Measurements from ENCODE around the gene GALT. TPM values are rescaled to one million over a fixed set of nuclear protein-coding genes. Genes with fewer than 3 reads are reported as not detected.
A peak's percentile ranks its signal among the peaks of the same experiment; 100 is the strongest.

GALT gene
- total and polyA plus RNA-seq, 7 experiments from 2014 or later: 57.6 to 217 (median 158) TPM

GRCh38 chr9:34663303-34663605 is 16.8 kb downstream of the GALT start:
- Histone ChIP-seq H3K4me1 (ENCODE audit: control insufficient read depth in 2 of 2, insufficient read depth in 2 of 2, low read length in 2 of 2) (peaks cover 33 to 40% of the 10 kb centered on the region in 2 donors), H3K4me3 (ENCODE audit: low read length) (no peak overlapping the region), H3K36me3 (ENCODE audit: control insufficient read depth in 2 of 3, insufficient read depth in 3 of 3, low read length in 3 of 3) (peaks cover 0 to 15% (median 0%) of the 10 kb centered on the region in 3 experiments), H3K27me3 (ENCODE audit: control insufficient read depth in 2 of 2, insufficient read depth in 2 of 2, low read length in 2 of 2) (no peaks in the 10 kb centered on the region), H3K9me3 (ENCODE audit: control insufficient read depth in 2 of 3, low read length in 3 of 3) (no peaks in the 10 kb centered on the region), H3K27ac (ENCODE audit: low read depth, low read length) (peak overlapping the region; percentile 74)
- peaks cover 0 to 31% (median 12%) of the 10 kb centered on the region in 5 donors for H3K36me3 Mint-ChIP-seq
- ATAC-seq (no peak), DNase-seq (peak in 6 of 9 donors; percentile 30 to 52 (median 43))
- intact Hi-C loops (cut with micrococcal nuclease): loop anchor here (5.0 to 10.0 kb wide), 6 partner anchors 412 to 1498 kb away; partner anchors contain the start of genes HINT2 (in 2 of the 2), SPAG8 (in 2 of the 2), B4GALT1 (in 1 of the 2) and CREB3 (in 1 of the 2)
- ChIA-PET CTCF (interaction anchor here (0.7 to 6.0 kb wide), 5 partner anchors 15 to 51 kb away, joined by 3 to 50 read pairs (median 6); partner anchors contain the start of genes GALT, RPP25L and SIGMAR1), POLR2A (interaction anchor here (0.9 to 6.8 kb wide), 6 partner anchors 15 to 51 kb away, joined by 3 to 79 read pairs (median 4); partner anchors contain the start of genes GALT, RPP25L and SIGMAR1)
- peak overlapping the region; percentile 43 to 97 (median 86) for H3K4me3 Mint-ChIP-seq
- H3K9me3 Mint-ChIP-seq: peaks cover 0 to 6% (median 0%) of the 10 kb centered on the region in 11 donors
- peaks cover 37 to 61% (median 50%) of the 10 kb centered on the region in 7 donors for H3K4me1 Mint-ChIP-seq
- H3K27ac Mint-ChIP-seq: peak overlapping the region; percentile 86 to 98 (median 97)
- no peaks in the 10 kb centered on the region for H3K27me3 Mint-ChIP-seq

GRCh38 chr9:34664281-34665066 is 18.0 kb downstream of the GALT start:
- H3K27ac Mint-ChIP-seq: peak overlapping the region; percentile 86 to 98 (median 97)
- peaks cover 0 to 42% (median 19%) of the 10 kb centered on the region in 5 donors for H3K36me3 Mint-ChIP-seq
- ChIA-PET CTCF (interaction anchor here (0.6 to 6.0 kb wide), 10 partner anchors 8 to 53 kb away, joined by 4 to 50 read pairs (median 6); partner anchors contain the start of genes GALT and SIGMAR1), POLR2A (interaction anchor here (0.8 to 6.8 kb wide), 9 partner anchors 16 to 287 kb away, joined by 3 to 79 read pairs (median 3); partner anchors contain the start of genes GALT, RPP25L and SIGMAR1)
- H3K9me3 Mint-ChIP-seq: peaks cover 0 to 9% (median 4%) of the 10 kb centered on the region in 11 donors
- H3K27me3 ChIP-seq (ENCODE audit: control insufficient read depth in 2 of 2, insufficient read depth in 2 of 2, low read length in 2 of 2): no peaks in the 10 kb centered on the region
- H3K4me1 Mint-ChIP-seq: peaks cover 37 to 61% (median 50%) of the 10 kb centered on the region in 7 donors
- peaks cover 0 to 18% (median 0%) of the 10 kb centered on the region in 3 experiments for H3K36me3 ChIP-seq (ENCODE audit: control insufficient read depth in 2 of 3, insufficient read depth in 3 of 3, low read length in 3 of 3)
- H3K4me3 ChIP-seq (ENCODE audit: low read length): peak overlapping the region; percentile 62
- ATAC-seq (peak; percentile 49), DNase-seq (peak; percentile 54 to 72 (median 61))
- no peaks in the 10 kb centered on the region for H3K27me3 Mint-ChIP-seq
- H3K4me3 Mint-ChIP-seq: peak overlapping the region; percentile 89 to 97 (median 94)
- H3K9me3 ChIP-seq (ENCODE audit: control insufficient read depth in 2 of 3, low read length in 3 of 3): peaks cover 0 to 4% (median 0%) of the 10 kb centered on the region in 3 experiments
- peak overlapping the region; percentile 74 for H3K27ac ChIP-seq (ENCODE audit: low read depth, low read length)
- intact Hi-C loops (cut with micrococcal nuclease): loop anchor here (1.0 to 10.0 kb wide), 23 partner anchors 18 to 1500 kb away; partner anchors contain the start of genes CREB3 (in 2 of the 2), DNAI1 (in 2 of the 2), DNAJB5 (in 2 of the 2) and FAM219A (in 2 of the 2)
- peaks cover 33 to 40% of the 10 kb centered on the region in 2 donors for H3K4me1 ChIP-seq (ENCODE audit: control insufficient read depth in 2 of 2, insufficient read depth in 2 of 2, low read length in 2 of 2)

GRCh38 chr9:34665067-34665380 is 18.5 kb downstream of the GALT start:
- ChIA-PET CTCF (interaction anchor here (1.0 to 6.0 kb wide), 7 partner anchors 9 to 54 kb away, joined by 4 to 50 read pairs (median 9); partner anchors contain the start of genes GALT and SIGMAR1), POLR2A (interaction anchor here (0.8 to 6.8 kb wide), 7 partner anchors 17 to 287 kb away, joined by 3 to 79 read pairs (median 4); partner anchors contain the start of genes GALT, RPP25L and SIGMAR1)
- no peaks in the 10 kb centered on the region for H3K27me3 ChIP-seq (ENCODE audit: control insufficient read depth in 2 of 2, insufficient read depth in 2 of 2, low read length in 2 of 2)
- H3K9me3 ChIP-seq (ENCODE audit: control insufficient read depth in 2 of 3, low read length in 3 of 3): peaks cover 0 to 8% (median 0%) of the 10 kb centered on the region in 3 experiments
- no peaks in the 10 kb centered on the region for H3K27me3 Mint-ChIP-seq
- intact Hi-C loops (cut with micrococcal nuclease): loop anchor here (1.0 to 10.0 kb wide), 21 partner anchors 19 to 1500 kb away; partner anchors contain the start of genes CREB3 (in 2 of the 2), DNAI1 (in 2 of the 2), DNAJB5 (in 2 of the 2) and FAM219A (in 2 of the 2)
- peak; percentile 2 for ATAC-seq
- H3K36me3 ChIP-seq (ENCODE audit: control insufficient read depth in 2 of 3, insufficient read depth in 3 of 3, low read length in 3 of 3): peaks cover 0 to 16% (median 0%) of the 10 kb centered on the region in 3 experiments
- no peak for DNase-seq
- H3K27ac Mint-ChIP-seq: peak overlapping the region; percentile 86 to 98 (median 97)
- H3K4me3 Mint-ChIP-seq: peak overlapping the region; percentile 89 to 97 (median 94)
- peak overlapping the region; percentile 62 for H3K4me3 ChIP-seq (ENCODE audit: low read length)
- H3K9me3 Mint-ChIP-seq: peaks cover 0 to 14% (median 8%) of the 10 kb centered on the region in 11 donors
- peaks cover 33 to 40% of the 10 kb centered on the region in 2 donors for H3K4me1 ChIP-seq (ENCODE audit: control insufficient read depth in 2 of 2, insufficient read depth in 2 of 2, low read length in 2 of 2)
- peak overlapping the region; percentile 74 for H3K27ac ChIP-seq (ENCODE audit: low read depth, low read length)
- H3K36me3 Mint-ChIP-seq: peaks cover 0 to 45% (median 24%) of the 10 kb centered on the region in 5 donors
- peaks cover 37 to 61% (median 50%) of the 10 kb centered on the region in 7 donors for H3K4me1 Mint-ChIP-seq

GRCh38 chr9:34665381-34666250 is 19.1 kb downstream of the GALT start:
- Mint-ChIP-seq H3K4me1 (peaks cover 37 to 58% (median 50%) of the 10 kb centered on the region in 7 donors), H3K27ac (peak overlapping the region; percentile 86 to 98 (median 97)), H3K4me3 (peak overlapping the region; percentile 89 to 97 (median 94)), H3K9me3 (peaks cover 0 to 20% (median 10%) of the 10 kb centered on the region in 11 donors), H3K36me3 (peaks cover 0 to 44% (median 25%) of the 10 kb centered on the region in 5 donors), H3K27me3 (no peaks in the 10 kb centered on the region)
- Histone ChIP-seq H3K9me3 (ENCODE audit: control insufficient read depth in 2 of 3, low read length in 3 of 3) (peaks cover 0 to 13% (median 0%) of the 10 kb centered on the region in 3 experiments), H3K27me3 (ENCODE audit: control insufficient read depth in 2 of 2, insufficient read depth in 2 of 2, low read length in 2 of 2) (no peaks in the 10 kb centered on the region), H3K4me1 (ENCODE audit: control insufficient read depth in 2 of 2, insufficient read depth in 2 of 2, low read length in 2 of 2) (peaks cover 33 to 40% of the 10 kb centered on the region in 2 donors), H3K27ac (ENCODE audit: low read depth, low read length) (peak overlapping the region; percentile 98), H3K4me3 (ENCODE audit: low read length) (peak overlapping the region; percentile 99), H3K36me3 (ENCODE audit: control insufficient read depth in 2 of 3, insufficient read depth in 3 of 3, low read length in 3 of 3) (peaks cover 0 to 10% (median 0%) of the 10 kb centered on the region in 3 experiments)
- CTCF ChIA-PET: interaction anchor here (1.0 to 6.0 kb wide), 8 partner anchors 10 to 54 kb away, joined by 4 to 50 read pairs (median 7); partner anchors contain the start of genes GALT and SIGMAR1
- intact Hi-C loops (cut with micrococcal nuclease): loop anchor here (1.0 to 10.0 kb wide), 23 partner anchors 19 to 1501 kb away; partner anchors contain the start of genes CREB3 (in 2 of the 2), DNAI1 (in 2 of the 2), DNAJB5 (in 2 of the 2) and FAM219A (in 2 of the 2)
- peak; percentile 74 to 90 (median 84) for DNase-seq
- peak; percentile 90 for ATAC-seq
- POLR2A ChIA-PET: interaction anchor here (0.8 to 6.8 kb wide), 6 partner anchors 17 to 288 kb away, joined by 3 to 79 read pairs (median 10); partner anchors contain the start of genes GALT and SIGMAR1

- Mint-ChIP-seq H3K27me3 (no peaks in the 10 kb centered on the region), H3K4me1 (peaks cover 6 to 21% (median 15%) of the 10 kb centered on the region in 7 donors), H3K27ac (no peak overlapping the region), H3K9me3 (peaks cover 0 to 23% (median 13%) of the 10 kb centered on the region in 11 donors), H3K4me3 (no peak overlapping the region), H3K36me3 (peaks cover 0 to 32% (median 21%) of the 10 kb centered on the region in 5 donors)
- Histone ChIP-seq H3K4me3 (ENCODE audit: low read length) (no peak overlapping the region), H3K27me3 (ENCODE audit: control insufficient read depth in 2 of 2, insufficient read depth in 2 of 2, low read length in 2 of 2) (no peaks in the 10 kb centered on the region), H3K4me1 (ENCODE audit: control insufficient read depth in 2 of 2, insufficient read depth in 2 of 2, low read length in 2 of 2) (peaks cover 5 to 8% of the 10 kb centered on the region in 2 donors), H3K36me3 (ENCODE audit: control insufficient read depth in 2 of 3, insufficient read depth in 3 of 3, low read length in 3 of 3) (peaks cover 0 to 8% (median 0%) of the 10 kb centered on the region in 3 experiments), H3K27ac (ENCODE audit: low read depth, low read length) (no peak overlapping the region), H3K9me3 (ENCODE audit: control insufficient read depth in 2 of 3, low read length in 3 of 3) (peaks cover 0 to 13% (median 0%) of the 10 kb centered on the region in 3 experiments)
- no peak for DNase-seq
- POLR2A ChIA-PET: interaction anchor here (1.1 kb wide), 1 partner anchor 24 kb away, joined by 3 read pairs; the partner anchor contains the start of gene GALT
- intact Hi-C loops (cut with micrococcal nuclease): loop anchor here (5.0 to 10.0 kb wide), 10 partner anchors 317 to 1505 kb away; partner anchors contain the start of genes HINT2 (in 2 of the 2), SPAG8 (in 2 of the 2), UBAP1 (in 2 of the 2) and B4GALT1 (in 1 of the 2)
- ATAC-seq: no peak
- CTCF ChIA-PET: no interaction called here
These were observed 23.5 kb downstream of the GALT start for GRCh38 chr9:34669809-34670562.

Measured in naive thymus-derived CD4-positive, alpha-beta T cell (primary cell).